Nephron (organoid): ENCODE measurements around the gene PLCH1.

Source experiments
- H3K27ac Mint-ChIP-seq, 3 experiments: 2 replicates each; pipeline ENCODE4 v1.8.0; 2020; ENCODE audit warnings: mixed read lengths in 3 of 3, mild to moderate bottlenecking in 2 of 3, moderate library complexity in 1 of 3
- H3K27me3 Mint-ChIP-seq: 2 replicates; pipeline ENCODE4 v1.8.0; 2021; ENCODE audit warnings: low read depth, mild to moderate bottlenecking, moderate library complexity, mixed read lengths
- H3K36me3 Mint-ChIP-seq: 2 replicates; pipeline ENCODE4 v1.8.0; 2020; ENCODE audit warnings: low read depth, mixed read lengths
- H3K4me1 Mint-ChIP-seq: 2 replicates; pipeline ENCODE4 v1.8.0; 2020; ENCODE audit warnings: mixed read lengths
- H3K4me3 Mint-ChIP-seq, 3 experiments: 2 replicates each; pipeline ENCODE4 v1.8.0; 2020; ENCODE audit warnings: mild to moderate bottlenecking in 3 of 3, mixed read lengths in 3 of 3, moderate library complexity in 2 of 3
- H3K9me3 Mint-ChIP-seq: 2 replicates; pipeline ENCODE4 v1.8.0; 2020; ENCODE audit warnings: mixed read lengths
- CTCF ChIP-seq, 3 experiments: fragments of 200-600 bp; sonication (generic); IDR thresholded peaks; one replicate each; pipeline ENCODE4 v1.5.0; 2021; ENCODE audit warnings: antibody characterized with exemption in 3 of 3; ENCODE audit not compliant: unreplicated experiment in 3 of 3

PLCH1 gene

DNA sequence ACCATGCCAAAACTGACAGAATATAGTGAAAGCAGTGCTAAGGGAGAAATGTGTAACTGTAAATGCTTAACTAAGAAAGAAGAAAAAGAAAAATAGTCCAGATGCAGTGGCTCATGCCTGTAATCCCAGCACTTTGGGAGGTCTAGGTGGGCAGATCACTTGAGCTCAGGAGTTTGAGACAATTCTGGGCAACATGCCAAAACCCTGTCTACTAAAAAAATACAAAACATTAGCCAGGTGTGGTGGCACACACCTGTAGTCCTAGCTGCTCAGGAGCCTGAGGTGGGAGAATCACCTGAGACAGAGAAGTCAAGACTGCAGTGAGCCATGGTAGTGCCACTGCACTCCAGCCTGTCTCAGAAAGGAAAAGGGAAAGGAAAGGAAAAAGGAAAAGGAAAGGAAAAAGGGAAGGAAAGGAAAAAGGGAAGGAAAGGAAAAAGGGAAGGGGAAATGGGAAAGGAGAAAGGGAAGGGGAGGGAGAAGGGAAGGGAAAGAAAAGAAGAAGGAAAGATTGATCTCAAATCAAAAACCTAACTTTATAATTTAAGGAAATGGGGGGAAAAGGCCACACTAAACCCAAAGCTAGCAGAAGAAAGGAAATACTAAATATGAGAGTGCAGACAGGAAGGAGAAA, 40.9 kb upstream of the PLCH1 start:
- Mint-ChIP-seq H3K4me3 (no peak overlapping the region), H3K27me3 (no peaks in the 10 kb centered on the region)

GRCh38 chr3:155782390-155782953, 37.6 kb upstream of the PLCH1 start:
- no peak overlapping the region for H3K4me3 Mint-ChIP-seq
- H3K36me3 Mint-ChIP-seq = peaks cover 61% of the 10 kb centered on the region
- no peaks in the 10 kb centered on the region for H3K4me1 Mint-ChIP-seq
- peaks cover 16% of the 10 kb centered on the region for H3K9me3 Mint-ChIP-seq
- H3K27me3 Mint-ChIP-seq = no peaks in the 10 kb centered on the region
- no peak for TF ChIP-seq CTCF (IDR thresholded peaks at IDR 0.05; ENCODE audit: unreplicated experiment in 3 of 3)
- no peak overlapping the region for H3K27ac Mint-ChIP-seq

More for the DNA sequence above, 40.9 kb upstream of the PLCH1 start:
- Mint-ChIP-seq H3K27ac (no peak overlapping the region), H3K36me3 (peaks cover 50% of the 10 kb centered on the region), H3K9me3 (peaks cover 14% of the 10 kb centered on the region), H3K4me1 (no peaks in the 10 kb centered on the region)
- no peak for TF ChIP-seq CTCF (IDR thresholded peaks at IDR 0.05; ENCODE audit: unreplicated experiment in 3 of 3)

- TF ChIP-seq CTCF (IDR thresholded peaks at IDR 0.05; ENCODE audit: unreplicated experiment in 3 of 3) = no peak
- Mint-ChIP-seq H3K4me3 (no peak overlapping the region), H3K27me3 (no peaks in the 10 kb centered on the region), H3K27ac (no peak overlapping the region), H3K9me3 (peaks cover 16% of the 10 kb centered on the region), H3K36me3 (peaks cover 57% of the 10 kb centered on the region), H3K4me1 (no peaks in the 10 kb centered on the region)
These were observed 35.4 kb upstream of the PLCH1 start for GRCh38 chr3:155780291-155780690.

GRCh38 chr3:155778462-155778861, 33.6 kb upstream of the PLCH1 start:
- H3K27me3 Mint-ChIP-seq = no peaks in the 10 kb centered on the region
- H3K27ac Mint-ChIP-seq = no peak overlapping the region
- H3K4me3 Mint-ChIP-seq = no peak overlapping the region
- H3K36me3 Mint-ChIP-seq = peaks cover 59% of the 10 kb centered on the region
- H3K9me3 Mint-ChIP-seq = peaks cover 16% of the 10 kb centered on the region
- no peak for TF ChIP-seq CTCF (IDR thresholded peaks at IDR 0.05; ENCODE audit: unreplicated experiment in 3 of 3)
- H3K4me1 Mint-ChIP-seq = no peaks in the 10 kb centered on the region

DNA sequence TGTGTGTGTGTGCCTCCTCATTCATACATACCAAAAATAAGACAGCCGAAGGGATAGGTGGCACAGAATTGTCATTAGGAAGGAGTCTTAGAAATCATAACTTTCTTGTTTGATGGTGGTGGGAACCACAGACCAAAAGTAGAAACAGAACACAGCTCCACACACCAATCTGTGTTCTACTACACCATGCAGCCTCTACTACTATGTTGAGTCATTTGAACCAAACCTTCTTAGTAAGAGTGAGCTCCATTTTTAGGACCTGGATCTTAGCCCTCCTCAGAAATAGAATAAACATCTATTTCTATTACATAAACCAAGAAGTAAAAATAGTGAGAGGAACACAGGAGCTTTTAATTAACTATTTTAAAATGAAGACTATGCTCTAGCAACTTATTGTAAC, 27.9 kb upstream of the PLCH1 start:
- TF ChIP-seq CTCF (IDR thresholded peaks at IDR 0.05; ENCODE audit: unreplicated experiment in 3 of 3) = no peak
- Mint-ChIP-seq H3K36me3 (peaks cover 47% of the 10 kb centered on the region), H3K27ac (no peak overlapping the region), H3K9me3 (no peaks in the 10 kb centered on the region), H3K4me3 (no peak overlapping the region), H3K4me1 (no peaks in the 10 kb centered on the region), H3K27me3 (no peaks in the 10 kb centered on the region)

DNA sequence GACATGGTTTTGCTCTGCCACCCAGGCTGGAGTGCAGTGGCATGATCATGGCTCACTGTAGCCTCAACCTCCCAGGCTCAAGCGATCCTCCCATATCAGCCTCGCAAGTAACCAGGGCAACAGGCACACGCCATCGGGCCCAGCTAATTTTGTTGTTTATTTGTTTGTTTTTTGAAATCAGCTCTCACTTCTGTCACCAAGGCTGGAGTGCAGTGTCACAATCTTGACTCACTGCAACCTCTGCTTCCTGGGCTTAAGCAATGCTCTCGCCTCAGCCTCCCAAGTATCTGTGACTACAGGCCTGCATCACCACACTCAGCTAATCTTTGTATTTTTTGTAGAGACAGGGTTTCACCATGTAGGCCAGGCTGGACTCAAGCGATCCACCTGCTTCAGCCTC, 26.3 kb upstream of the PLCH1 start:
- Mint-ChIP-seq H3K9me3 (no peaks in the 10 kb centered on the region), H3K27me3 (no peaks in the 10 kb centered on the region), H3K36me3 (peaks cover 43% of the 10 kb centered on the region), H3K4me1 (no peaks in the 10 kb centered on the region), H3K27ac (no peak overlapping the region), H3K4me3 (no peak overlapping the region)
- no peak for TF ChIP-seq CTCF (IDR thresholded peaks at IDR 0.05; ENCODE audit: unreplicated experiment in 3 of 3)
